Testis (tissue), 3 donors: ENCODE data around the gene GGCX. TPM values are rescaled to one million over a fixed set of nuclear protein-coding genes. Genes with fewer than 3 reads are reported as not detected.

Source experiments
- DNase-seq: peaks from one replicate; pipeline ENCODE4 v3.0.0-alpha.2; 2019
- H3K27ac ChIP-seq, 2 donors: fragments of 200-600 bp; sonication (generic); one replicate each; pipeline ENCODE4 v1.5.1; 2019
- H3K27me3 ChIP-seq: fragments of 200-600 bp; sonication (generic); one replicate; pipeline ENCODE4 v1.5.1; 2019
- H3K36me3 ChIP-seq: fragments of 200-600 bp; sonication (generic); one replicate; pipeline ENCODE4 v1.5.1; 2017; ENCODE audit warnings: low read depth; ENCODE audit errors: missing control alignments
- H3K4me1 ChIP-seq: fragments of 200-600 bp; sonication (generic); one replicate; pipeline ENCODE4 v1.5.1; 2019
- H3K4me3 ChIP-seq, 2 donors: fragments of 200-600 bp; sonication (generic); one replicate each; pipeline ENCODE4 v1.5.1; 2017 to 2019
- H3K9me3 ChIP-seq: fragments of 200-600 bp; sonication (generic); one replicate; pipeline ENCODE4 v1.5.1; 2017
- POLR2A ChIP-seq: fragments of 450-650 bp; IDR thresholded peaks from one replicate; pipeline ENCODE4 v1.6.1; 2017; ENCODE audit warnings: antibody characterized with exemption, mild to moderate bottlenecking, moderate library complexity
- WGBS, 2 donors: methylation state at CpG; one replicate each; pipeline ENCODE4 v1.1.5; 2018; 5-methylcytosine and 5-hydroxymethylcytosine counted together
- intact Hi-C: fragments of 100-400 bp; cut with DNase I; formaldehyde crosslinking; loops from one replicate; pipeline ENCODE4 v1.15.1; 2023; ENCODE audit warnings: low total_unique reads
- polyA plus RNA-seq: library from polyadenylated mRNA; stranded (reverse); fragments of 350-450 nt; fragmentation: Illumina TruSeq; extraction: RNeasy Lipid Tissue Mini Kit (QIAGEN cat#74804); gene quantifications from one replicate; pipeline ENCODE4 v1.2.3, GENCODE V29; 2014; ENCODE audit warnings: low read depth, low replicate concordance; ENCODE audit not compliant: insufficient read depth
- total RNA-seq, 2 donors: library from RNA; depleted of rRNA; stranded (reverse); fragments of >200 nt; gene quantifications; one replicate each; pipeline ENCODE4 v1.2.3, GENCODE V29; 2016
- TF ChIP-seq, protein P1 (sequence below), 3 experiments: fragments of 450-650 bp in 2 of 3; fragments of 200-600 bp in 1 of 3; sonication (generic) in 1 of 3; IDR thresholded peaks; one replicate each; pipeline ENCODE4 v1.5.1; 2016 to 2019; ENCODE audit warnings: antibody characterized with exemption in 3 of 3, mild to moderate bottlenecking in 2 of 3, moderate library complexity in 1 of 3

The GGCX gene
- total and polyA plus RNA-seq, 3 donors from 2014 or later: 21.1 to 31.8 (median 26.8) TPM

DNA sequence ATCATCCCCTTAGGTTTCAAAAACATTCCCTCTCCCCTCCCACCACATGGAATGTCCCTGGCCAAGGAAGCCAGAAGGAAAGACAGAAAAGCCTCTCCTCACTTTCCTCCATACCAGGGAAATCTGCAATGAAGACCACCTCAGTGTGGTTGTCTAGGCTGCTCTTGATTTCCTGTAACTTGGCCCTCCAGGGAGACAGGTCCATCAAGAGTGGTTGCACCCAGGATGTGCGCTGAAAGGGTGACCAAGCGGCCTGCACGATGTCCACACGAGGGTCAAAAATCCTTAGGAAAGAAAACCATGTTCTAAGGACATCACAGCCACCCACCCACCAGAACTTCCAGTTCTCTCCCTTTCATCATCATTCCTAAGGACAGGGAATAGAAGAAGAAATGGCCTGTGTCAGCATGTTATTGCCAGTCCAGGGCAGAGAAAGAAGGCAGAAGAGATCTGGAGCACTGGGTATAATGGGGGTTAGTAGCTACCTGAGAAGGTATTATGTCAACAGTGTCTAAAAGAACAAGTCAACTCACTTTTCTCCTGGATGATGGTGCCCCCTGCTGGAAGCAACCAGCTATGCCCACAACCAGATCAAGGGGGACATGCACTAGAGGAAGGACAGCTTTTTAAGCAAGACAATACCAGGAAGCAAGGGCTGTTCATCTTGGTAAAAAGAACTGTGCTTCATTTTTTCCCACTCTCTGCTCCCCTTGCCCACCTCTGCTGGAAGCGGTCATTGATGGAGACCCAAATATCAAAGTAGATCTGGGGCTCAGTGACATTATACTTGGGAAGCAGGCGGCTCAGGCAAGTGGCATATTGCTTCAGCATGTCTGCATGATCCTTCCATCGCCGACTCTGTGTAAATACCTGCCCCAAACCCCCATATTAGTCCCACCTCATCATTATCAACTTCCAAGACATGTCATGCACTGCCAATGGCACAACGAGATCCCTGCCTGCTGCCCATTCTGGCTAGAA lies 9.3 kb downstream of the GGCX start:
- H3K4me1 ChIP-seq: no peaks in the 10 kb centered on the region
- H3K9me3 ChIP-seq: no peaks in the 10 kb centered on the region
- H3K27ac ChIP-seq: no peak overlapping the region
- TF ChIP-seq POLR2A: no peak
- TF ChIP-seq, protein P1, sequence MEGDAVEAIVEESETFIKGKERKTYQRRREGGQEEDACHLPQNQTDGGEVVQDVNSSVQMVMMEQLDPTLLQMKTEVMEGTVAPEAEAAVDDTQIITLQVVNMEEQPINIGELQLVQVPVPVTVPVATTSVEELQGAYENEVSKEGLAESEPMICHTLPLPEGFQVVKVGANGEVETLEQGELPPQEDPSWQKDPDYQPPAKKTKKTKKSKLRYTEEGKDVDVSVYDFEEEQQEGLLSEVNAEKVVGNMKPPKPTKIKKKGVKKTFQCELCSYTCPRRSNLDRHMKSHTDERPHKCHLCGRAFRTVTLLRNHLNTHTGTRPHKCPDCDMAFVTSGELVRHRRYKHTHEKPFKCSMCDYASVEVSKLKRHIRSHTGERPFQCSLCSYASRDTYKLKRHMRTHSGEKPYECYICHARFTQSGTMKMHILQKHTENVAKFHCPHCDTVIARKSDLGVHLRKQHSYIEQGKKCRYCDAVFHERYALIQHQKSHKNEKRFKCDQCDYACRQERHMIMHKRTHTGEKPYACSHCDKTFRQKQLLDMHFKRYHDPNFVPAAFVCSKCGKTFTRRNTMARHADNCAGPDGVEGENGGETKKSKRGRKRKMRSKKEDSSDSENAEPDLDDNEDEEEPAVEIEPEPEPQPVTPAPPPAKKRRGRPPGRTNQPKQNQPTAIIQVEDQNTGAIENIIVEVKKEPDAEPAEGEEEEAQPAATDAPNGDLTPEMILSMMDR (IDR thresholded peaks at IDR 0.05): peak; percentile 89 to 96 (median 92)
- no peaks in the 10 kb centered on the region for H3K27me3 ChIP-seq
- 69 to 85% methylated on average over 9 of the region's 9 CpGs for WGBS, 2 donors
- intact Hi-C loops: loop anchor here (5.0 kb wide), 1 partner anchor 120 kb away; no protein-coding TSS in a partner anchor
- no peaks in the 10 kb centered on the region for H3K36me3 ChIP-seq
- H3K4me3 ChIP-seq: no peak overlapping the region
- peak; percentile 84 for DNase-seq

DNA sequence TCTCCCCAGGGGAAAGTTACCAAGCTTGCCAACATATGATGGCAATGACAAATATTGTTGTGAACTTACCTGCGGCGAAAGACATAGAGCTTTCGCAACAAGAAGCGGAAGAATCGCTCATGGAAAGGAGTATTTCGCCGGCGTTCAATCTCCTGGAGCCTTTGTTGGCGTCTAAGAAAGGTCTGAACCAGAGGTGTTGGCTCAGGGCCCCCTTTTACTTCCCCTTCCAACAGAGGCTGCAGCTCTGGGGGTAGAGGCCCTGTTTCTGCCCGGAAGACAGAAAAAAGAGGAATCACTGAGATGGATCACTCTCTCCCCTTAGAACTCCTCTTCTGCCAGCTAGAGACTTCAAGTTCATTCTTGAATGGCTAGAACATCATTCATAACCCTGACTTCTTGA lies 10.8 kb downstream of the GGCX start:
- Histone ChIP-seq H3K4me1 (no peaks in the 10 kb centered on the region), H3K9me3 (no peaks in the 10 kb centered on the region), H3K27me3 (no peaks in the 10 kb centered on the region), H3K27ac (peak overlapping the region in 1 of 2 donors; percentile 1), H3K36me3 (no peaks in the 10 kb centered on the region), H3K4me3 (no peak overlapping the region)
- intact Hi-C loops: loop anchor here (5.0 kb wide), 1 partner anchor 118 kb away; no protein-coding TSS in a partner anchor
- WGBS, 2 donors: 87 to 93% methylated on average over 10 of the region's 10 CpGs
- DNase-seq: no peak
- TF ChIP-seq POLR2A: no peak
- TF ChIP-seq, protein P1 (IDR thresholded peaks at IDR 0.05): no peak

DNA sequence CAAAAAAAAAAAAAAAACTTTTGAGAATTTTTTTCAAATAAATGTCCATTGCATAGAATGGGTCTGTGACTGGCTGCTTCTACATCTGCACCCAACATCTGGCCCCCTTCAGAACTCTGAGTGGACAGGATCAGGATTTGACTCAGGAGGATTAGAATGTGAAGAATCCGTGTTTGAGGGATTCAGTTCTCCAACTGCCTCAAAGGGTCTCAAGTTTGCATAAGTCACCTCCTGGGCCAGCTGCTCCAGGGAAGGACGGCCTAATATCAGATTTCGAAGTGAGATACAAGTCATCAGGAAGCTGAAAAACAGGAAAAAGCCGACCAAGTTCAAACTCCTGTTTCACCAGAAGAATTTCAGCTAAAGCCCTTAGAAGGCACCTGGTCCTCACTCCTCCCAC lies 11.5 kb downstream of the GGCX start:
- intact Hi-C loops: loop anchor here (5.0 kb wide), 1 partner anchor 118 kb away; no protein-coding TSS in a partner anchor
- 65 to 74% methylated on average over 4 of the region's 4 CpGs for WGBS, 2 donors
- Histone ChIP-seq H3K27ac (peak overlapping the region in 1 of 2 donors; percentile 1), H3K27me3 (no peaks in the 10 kb centered on the region), H3K4me1 (no peaks in the 10 kb centered on the region), H3K36me3 (no peaks in the 10 kb centered on the region), H3K4me3 (no peak overlapping the region), H3K9me3 (no peaks in the 10 kb centered on the region)
- no peak for TF ChIP-seq POLR2A
- TF ChIP-seq, protein P1 (IDR thresholded peaks at IDR 0.05): no peak
- DNase-seq: no peak

DNA sequence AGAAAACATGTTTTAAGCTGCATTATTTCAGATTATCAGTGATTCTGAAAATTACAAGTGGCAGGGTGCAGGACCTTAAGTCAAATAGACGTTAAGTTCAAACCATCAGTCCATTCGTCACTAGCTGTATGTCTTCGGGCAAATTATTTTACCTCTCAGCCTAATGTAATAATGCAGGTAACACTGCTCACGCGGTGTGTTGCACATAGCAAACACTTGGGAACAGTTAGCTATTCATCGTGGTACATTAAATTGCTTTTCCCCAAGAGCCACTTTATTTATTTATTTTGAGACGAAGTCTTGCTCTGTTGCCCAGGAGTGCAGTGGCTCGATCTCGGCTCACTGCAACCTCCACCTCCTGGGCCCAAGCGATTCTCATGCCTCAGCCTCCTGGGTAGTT lies 12.2 kb downstream of the GGCX start:
- no peaks in the 10 kb centered on the region for H3K36me3 ChIP-seq
- H3K4me1 ChIP-seq: no peaks in the 10 kb centered on the region
- 88 to 89% methylated on average over 10 of the region's 10 CpGs for WGBS, 2 donors
- no peak for TF ChIP-seq POLR2A
- TF ChIP-seq, protein P1 (IDR thresholded peaks at IDR 0.05): no peak
- intact Hi-C loops: no loop called here
- no peak for DNase-seq
- no peaks in the 10 kb centered on the region for H3K27me3 ChIP-seq
- H3K9me3 ChIP-seq: no peaks in the 10 kb centered on the region
- H3K4me3 ChIP-seq: no peak overlapping the region
- H3K27ac ChIP-seq: no peak overlapping the region
